ENCODE measurements around the gene PABPC1L. TPM values are rescaled to one million over a fixed set of nuclear protein-coding genes. Genes with fewer than 3 reads are reported as not detected.
A peak's percentile ranks its signal among the peaks of the same experiment; 100 is the strongest.

The PABPC1L gene
- total RNA-seq, 1 experiment from 2014 or later = 90.7 TPM

GRCh38 chr20:44897133-44897532, 12.7 kb upstream of the PABPC1L start (continued):
- TF ChIP-seq CREM (CRISPR knock-in tag; IDR thresholded peaks at IDR 0.05) (no peak), ATF1 (CRISPR knock-in tag; IDR thresholded peaks at IDR 0.05) (no peak), TCF7 (CRISPR knock-in tag; IDR thresholded peaks at IDR 0.05; ENCODE audit: low read depth) (no peak), PRDM15 (CRISPR knock-in tag; IDR thresholded peaks at IDR 0.05) (no peak), ZNF281 (CRISPR knock-in tag; IDR thresholded peaks at IDR 0.05) (no peak), ZBTB21 (CRISPR knock-in tag; IDR thresholded peaks at IDR 0.05; ENCODE audit: borderline replicate concordance) (no peak), IRF1 (CRISPR knock-in tag; IDR thresholded peaks at IDR 0.05) (no peak), PREB (CRISPR knock-in tag; IDR thresholded peaks at IDR 0.05; ENCODE audit: borderline replicate concordance) (no peak)

GRCh38 chr20:44900231-44900854, 9.5 kb upstream of the PABPC1L start:
- ChIA-PET POLR2A (no interaction called here), CTCF (no interaction called here)
- DNase-seq (ENCODE audit: low spot score) = no peak
- no peaks in the 10 kb centered on the region for H3K9me3 Mint-ChIP-seq
- peaks cover 6% of the 10 kb centered on the region for H3K4me1 Mint-ChIP-seq
- 0 out of 2 replicates have a peak overlapping the region, but pooled peaks have one; percentile 69 for H3K27ac Mint-ChIP-seq
- no peak for ATAC-seq
- peaks cover 37% of the 10 kb centered on the region for H3K36me3 Mint-ChIP-seq
- no peaks in the 10 kb centered on the region for H3K27me3 Mint-ChIP-seq (ENCODE audit: low read depth)
- H3K4me3 Mint-ChIP-seq = no peak overlapping the region
- no peak for TF ChIP-seq GABPB1 (CRISPR knock-in tag; IDR thresholded peaks at IDR 0.05)
- TF ChIP-seq ARID4B (CRISPR knock-in tag; IDR thresholded peaks at IDR 0.05; ENCODE audit: borderline replicate concordance) = no peak
- no peak for TF ChIP-seq OVOL2 (CRISPR knock-in tag; IDR thresholded peaks at IDR 0.05; ENCODE audit: borderline replicate concordance)
- no peak for TF ChIP-seq PREB (CRISPR knock-in tag; IDR thresholded peaks at IDR 0.05; ENCODE audit: borderline replicate concordance)
- TF ChIP-seq ZNF263 (CRISPR knock-in tag; IDR thresholded peaks at IDR 0.05; ENCODE audit: low read depth) = no peak
- TF ChIP-seq MYBL2 (CRISPR knock-in tag; IDR thresholded peaks at IDR 0.05) = no peak
- no peak for TF ChIP-seq CTCF (IDR thresholded peaks at IDR 0.05)
- no peak for TF ChIP-seq NR1H2 (CRISPR knock-in tag; IDR thresholded peaks at IDR 0.05)
- TF ChIP-seq ZNF512 (CRISPR knock-in tag; IDR thresholded peaks at IDR 0.05; ENCODE audit: borderline replicate concordance) = no peak

Measured in WTC11 (cell line).